GM21360 (cell line): ENCODE results near the gene SPRED2.
A peak's percentile ranks its signal among the peaks of the same experiment; 100 is the strongest.

Source experiments
- ATAC-seq: cut with Tn5 transposase; IDR thresholded peaks from one replicate; pipeline ENCODE4 v1.9.1; 2021; ENCODE audit warnings: mild to moderate bottlenecking, moderate library complexity; ENCODE audit not compliant: unreplicated experiment

Gene SPRED2

GRCh38 chr2:65432227-65433190 is at the start of gene SPRED2:
Gene SPRED2 (minus strand): TSS chr2:65432599. CDS start chr2:65431987, 612 bp downstream.
- ATAC-seq: peak; percentile 32

- no peak for ATAC-seq
These were observed 49.6 kb upstream of the SPRED2 start for GRCh38 chr2:65481961-65482360.

DNA sequence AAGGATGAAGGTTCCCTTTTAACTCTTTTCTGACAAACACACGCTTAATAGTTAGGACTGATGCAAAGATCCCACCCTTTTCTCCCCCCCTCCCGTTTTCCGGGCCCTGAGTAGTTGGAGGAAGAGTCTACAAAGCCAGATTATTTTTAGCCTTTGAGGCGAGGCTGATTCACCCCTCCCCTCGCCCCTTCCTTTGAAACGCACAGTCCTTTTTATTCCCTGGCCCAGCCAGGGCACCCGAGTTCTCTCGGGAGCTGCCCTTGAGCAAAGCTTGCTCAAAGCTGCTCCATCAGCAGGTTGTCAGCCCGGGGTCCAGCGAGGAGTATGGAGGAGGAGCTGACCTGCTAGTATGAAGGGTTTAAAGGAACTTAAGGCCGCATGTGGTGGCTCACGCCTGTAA is 47.1 kb upstream of the SPRED2 start:
- ATAC-seq: no peak

DNA sequence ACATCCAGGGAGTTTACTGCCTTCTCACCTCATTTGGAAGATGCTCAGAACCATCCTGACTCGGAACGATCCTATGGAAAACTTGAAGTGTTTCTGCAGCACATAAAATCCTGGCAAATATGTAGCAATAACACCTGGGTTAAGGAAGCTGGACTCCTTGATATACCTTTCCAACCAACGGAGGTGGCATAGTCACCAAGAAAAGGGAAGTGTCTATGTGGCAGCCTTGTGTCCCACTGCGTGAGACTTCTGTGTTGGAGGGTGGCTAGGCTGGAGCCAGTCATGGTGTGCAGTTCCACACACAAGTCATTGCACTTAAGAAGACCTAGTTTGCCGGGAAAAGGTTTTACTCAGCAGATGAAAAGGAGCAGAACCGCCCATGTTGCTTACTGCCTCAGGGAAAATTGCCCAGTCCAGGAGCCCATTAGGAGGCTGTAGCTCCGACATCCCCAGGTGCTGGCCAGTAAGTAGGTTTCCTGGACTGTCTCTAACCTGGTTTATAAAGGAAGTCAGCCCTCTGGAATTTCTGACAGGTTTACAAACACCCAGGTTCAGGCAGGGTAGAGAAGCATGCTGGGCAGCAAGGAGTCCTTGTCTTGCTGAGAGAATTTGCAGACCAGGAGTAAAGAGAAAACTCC is 46.2 kb upstream of the SPRED2 start:
- no peak for ATAC-seq

GRCh38 chr2:65477590-65477989 is 45.2 kb upstream of the SPRED2 start:
- no peak for ATAC-seq

DNA sequence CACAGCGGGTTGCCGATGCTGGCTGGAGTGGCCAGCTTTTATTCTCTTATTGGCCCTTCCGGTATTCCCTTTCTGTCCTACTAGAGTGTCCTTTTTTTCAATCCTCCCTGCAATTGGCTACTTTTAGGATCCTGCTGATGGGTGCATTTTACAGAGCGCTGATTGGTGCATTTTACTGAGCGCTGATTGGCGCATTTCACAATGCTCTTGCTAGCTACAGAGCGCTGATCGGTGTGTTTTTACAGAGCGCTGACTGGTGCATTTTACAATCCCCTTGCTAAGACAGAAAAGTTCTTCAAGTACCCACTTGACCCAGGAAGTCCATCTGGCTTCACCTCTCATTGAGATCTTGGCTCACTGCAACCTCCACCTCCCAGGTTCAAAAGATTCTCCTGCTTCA is 44.4 kb upstream of the SPRED2 start:
- no peak for ATAC-seq

DNA sequence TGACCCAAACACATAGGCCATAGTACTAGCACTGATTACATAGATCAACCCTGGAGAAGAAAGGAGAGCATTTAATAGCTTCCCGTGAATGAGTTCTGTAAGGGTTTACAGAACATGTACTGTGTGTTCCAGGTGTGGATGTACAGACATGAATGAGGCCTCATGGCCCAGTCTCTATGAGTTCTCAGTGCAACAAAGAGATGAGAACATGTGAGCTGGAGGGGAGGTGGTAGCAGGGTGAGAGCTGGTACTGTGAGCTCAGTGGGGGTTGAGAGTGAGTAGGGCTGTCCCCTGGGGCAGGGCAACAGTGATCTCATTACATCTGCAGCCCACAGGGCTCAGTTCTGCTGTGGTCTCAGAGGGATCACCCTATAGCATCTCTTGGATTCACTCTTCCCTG is 42.6 kb upstream of the SPRED2 start:
- no peak for ATAC-seq

GRCh38 chr2:65473045-65473444 is 40.6 kb upstream of the SPRED2 start:
- ATAC-seq: no peak

DNA sequence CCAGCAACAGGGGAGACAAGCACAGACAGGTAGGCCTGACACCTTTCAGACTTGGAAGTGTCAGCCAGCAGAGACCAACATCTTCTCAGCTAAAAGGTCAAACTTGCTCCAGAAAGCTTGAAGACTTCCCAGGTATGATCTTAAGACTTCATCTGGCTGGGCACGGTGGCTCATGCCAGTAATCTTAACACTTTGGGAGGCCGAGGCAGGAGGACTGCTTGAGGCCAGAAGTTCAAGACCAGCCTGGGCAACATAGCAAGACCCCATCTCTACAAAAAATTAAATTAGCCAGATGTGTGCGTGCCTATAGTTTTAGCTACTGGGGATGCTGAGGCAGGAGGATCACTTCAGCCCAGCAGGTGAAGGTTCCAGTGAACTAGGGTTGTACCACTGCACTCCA is 39.0 kb upstream of the SPRED2 start:
- no peak for ATAC-seq

DNA sequence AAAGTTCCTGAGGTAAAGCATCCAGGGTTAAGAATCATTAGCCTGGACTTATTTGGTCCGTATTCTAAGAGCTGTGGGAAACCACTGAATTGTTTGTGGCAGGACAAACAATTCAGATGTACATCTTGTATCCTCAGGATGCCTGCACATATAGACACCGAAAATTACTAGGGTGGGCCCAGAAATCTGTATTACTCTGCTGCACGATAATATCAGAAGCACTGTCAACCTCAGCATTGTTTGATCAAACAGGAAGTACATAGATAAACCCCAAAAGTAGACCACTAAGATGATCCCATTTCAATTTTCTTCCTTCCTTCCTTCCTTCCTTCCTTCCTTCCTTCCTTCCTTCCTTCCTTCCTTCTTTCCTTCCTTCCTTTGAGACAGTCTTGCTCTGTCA is 34.2 kb upstream of the SPRED2 start:
- no peak for ATAC-seq

GRCh38 chr2:65465857-65466256 is 33.5 kb upstream of the SPRED2 start:
- ATAC-seq: no peak

DNA sequence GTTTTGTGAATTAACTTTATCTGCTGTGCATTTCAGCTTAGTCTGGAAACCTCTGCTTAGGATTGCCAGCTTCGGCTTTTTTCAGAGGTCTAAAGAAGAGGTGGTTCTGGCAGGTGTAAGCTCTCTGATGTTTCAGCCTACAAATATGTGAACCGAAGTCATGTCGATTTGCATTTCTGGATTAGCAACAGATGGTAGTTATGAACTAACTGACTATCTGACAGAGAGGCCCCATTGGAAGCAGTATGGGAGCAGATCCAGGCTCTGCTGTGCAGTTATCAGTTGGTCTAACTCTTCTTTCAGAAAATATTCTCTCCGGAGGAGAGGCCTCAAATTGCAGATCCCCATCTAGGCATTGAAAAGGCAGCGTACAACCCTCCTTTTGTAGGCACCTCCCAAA is 32.7 kb upstream of the SPRED2 start:
- no peak for ATAC-seq

GRCh38 chr2:65464604-65465003 is 32.2 kb upstream of the SPRED2 start:
- ATAC-seq: no peak

DNA sequence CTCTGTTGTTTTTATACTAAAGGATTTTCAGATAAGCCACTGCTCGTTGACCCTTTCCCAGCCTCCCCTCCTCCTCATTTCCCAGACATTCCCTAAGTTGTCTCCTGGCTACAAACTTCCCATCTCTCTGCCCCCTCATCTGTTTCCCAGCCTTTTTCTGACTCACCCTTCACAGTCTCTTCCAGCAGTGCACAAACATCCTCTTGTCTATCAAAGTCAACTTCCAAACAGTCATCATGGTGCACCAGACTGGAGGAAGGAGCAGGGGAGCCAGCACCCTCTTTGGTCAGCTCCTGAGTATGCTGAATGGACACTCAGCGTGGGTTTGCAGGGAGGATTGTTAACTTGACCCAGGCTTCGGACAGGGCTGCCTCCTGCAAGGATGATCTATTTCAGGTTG is 26.6 kb upstream of the SPRED2 start:
- ATAC-seq: no peak

GRCh38 chr2:65456886-65457285 is 24.5 kb upstream of the SPRED2 start:
- ATAC-seq: no peak

DNA sequence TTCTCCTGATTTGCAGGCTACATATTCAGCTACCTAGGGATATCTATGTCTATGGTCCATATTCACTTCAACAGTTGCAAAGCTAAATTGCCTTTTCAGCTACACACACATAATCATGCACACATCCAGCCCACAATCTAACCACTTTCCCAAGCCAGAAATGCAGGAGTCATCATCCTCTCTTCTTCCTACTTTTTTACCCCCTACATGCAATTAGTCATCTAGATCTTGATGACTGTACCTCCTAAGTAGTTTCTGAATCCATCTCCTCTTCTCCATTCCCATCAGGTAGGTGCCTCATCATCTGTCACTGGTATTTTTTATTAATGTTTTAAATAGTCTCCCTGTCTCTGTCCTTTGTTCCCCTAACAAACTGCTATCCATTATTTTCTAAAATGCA is 23.7 kb upstream of the SPRED2 start:
- ATAC-seq: no peak

- ATAC-seq: no peak
These were observed 21.5 kb upstream of the SPRED2 start for GRCh38 chr2:65453916-65454315.

- ATAC-seq: no peak
These were observed 19.9 kb upstream of the SPRED2 start for GRCh38 chr2:65452150-65452895.

DNA sequence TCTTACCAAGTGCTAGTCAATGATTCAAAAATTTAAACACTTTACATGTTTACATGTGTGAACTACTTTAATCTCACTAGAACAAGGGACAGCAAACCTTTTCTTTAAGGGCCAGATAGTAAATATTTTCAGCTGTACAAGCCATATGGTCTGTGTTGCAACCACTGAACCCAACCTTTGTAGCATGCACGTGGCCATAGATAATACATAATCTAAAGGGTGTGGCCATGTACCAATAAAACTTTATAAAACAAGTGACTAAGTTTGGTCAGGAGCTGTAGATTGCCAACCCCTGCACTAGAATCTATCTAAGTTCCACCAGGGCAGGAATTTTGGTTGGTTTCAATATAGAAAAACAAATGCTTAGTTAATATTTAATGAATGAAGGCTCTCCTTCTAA is 18.4 kb upstream of the SPRED2 start:
- ATAC-seq: no peak

GRCh38 chr2:65450393-65450792 is 18.0 kb upstream of the SPRED2 start:
- ATAC-seq: no peak

GRCh38 chr2:65443509-65444186 is 11.2 kb upstream of the SPRED2 start:
- no peak for ATAC-seq
